Thyroid gland (tissue), 4 donors: Measurements from ENCODE around the gene OR9A4.

Experiments
- POLR2A ChIP-seq, 2 donors: fragments of 450-650 bp; IDR thresholded peaks; one replicate each; pipeline ENCODE4 v1.6.1; 2017; ENCODE audit warnings: antibody characterized with exemption in 2 of 2, mild to moderate bottlenecking in 2 of 2, moderate library complexity in 1 of 2
- TF ChIP-seq, protein P1 (sequence below), 6 experiments: fragments of 200-600 bp in 3 of 6; fragments of 450-650 bp in 3 of 6; sonication (generic) in 3 of 6; IDR thresholded peaks; one replicate each; pipeline ENCODE4 v1.5.1; 2016 to 2019; ENCODE audit warnings: antibody characterized with exemption in 6 of 6, mild to moderate bottlenecking in 2 of 6, inconsistent platforms in 1 of 6, moderate library complexity in 1 of 6

DNA sequence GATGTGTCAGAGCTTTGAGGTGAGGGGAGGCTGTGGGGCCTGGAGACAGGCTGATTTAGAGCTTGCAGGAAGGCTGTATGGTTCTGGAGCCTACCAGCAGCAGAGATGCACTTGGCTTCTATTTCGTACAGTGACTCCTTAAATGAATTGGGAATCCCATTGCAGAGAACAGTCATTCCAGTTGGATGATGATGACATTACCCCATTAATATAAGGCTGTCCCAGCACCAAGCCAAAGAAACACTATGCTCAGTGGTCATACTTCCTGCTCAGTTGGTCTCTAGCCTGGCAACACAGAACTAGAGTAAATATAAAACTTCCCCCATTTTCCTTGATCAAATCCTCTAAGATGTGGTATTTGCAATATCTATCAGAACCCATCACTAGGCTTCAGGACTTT is 36.3 kb downstream of the OR9A4 start:
- TF ChIP-seq, protein P1, sequence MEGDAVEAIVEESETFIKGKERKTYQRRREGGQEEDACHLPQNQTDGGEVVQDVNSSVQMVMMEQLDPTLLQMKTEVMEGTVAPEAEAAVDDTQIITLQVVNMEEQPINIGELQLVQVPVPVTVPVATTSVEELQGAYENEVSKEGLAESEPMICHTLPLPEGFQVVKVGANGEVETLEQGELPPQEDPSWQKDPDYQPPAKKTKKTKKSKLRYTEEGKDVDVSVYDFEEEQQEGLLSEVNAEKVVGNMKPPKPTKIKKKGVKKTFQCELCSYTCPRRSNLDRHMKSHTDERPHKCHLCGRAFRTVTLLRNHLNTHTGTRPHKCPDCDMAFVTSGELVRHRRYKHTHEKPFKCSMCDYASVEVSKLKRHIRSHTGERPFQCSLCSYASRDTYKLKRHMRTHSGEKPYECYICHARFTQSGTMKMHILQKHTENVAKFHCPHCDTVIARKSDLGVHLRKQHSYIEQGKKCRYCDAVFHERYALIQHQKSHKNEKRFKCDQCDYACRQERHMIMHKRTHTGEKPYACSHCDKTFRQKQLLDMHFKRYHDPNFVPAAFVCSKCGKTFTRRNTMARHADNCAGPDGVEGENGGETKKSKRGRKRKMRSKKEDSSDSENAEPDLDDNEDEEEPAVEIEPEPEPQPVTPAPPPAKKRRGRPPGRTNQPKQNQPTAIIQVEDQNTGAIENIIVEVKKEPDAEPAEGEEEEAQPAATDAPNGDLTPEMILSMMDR (IDR thresholded peaks at IDR 0.05) = no peak
- TF ChIP-seq POLR2A (IDR thresholded peaks at IDR 0.05) = no peak
